Stomach smooth muscle (tissue), 2 donors: Measurements from ENCODE around the gene COL6A2.

Source experiments
- H3K27ac ChIP-seq: one replicate; pipeline ENCODE4 v1.7.0; 2013; ENCODE audit warnings: mild to moderate bottlenecking, low read length, inconsistent platforms
- H3K27me3 ChIP-seq, 2 donors: one replicate each; pipeline ENCODE4 v1.7.0; 2013; ENCODE audit warnings: low read length in 2 of 2; ENCODE audit not compliant: insufficient read depth in 2 of 2, control insufficient read depth in 1 of 2
- H3K36me3 ChIP-seq, 2 donors: one replicate each; pipeline ENCODE4 v1.7.0; 2013; ENCODE audit warnings: low read length in 2 of 2; ENCODE audit not compliant: control insufficient read depth in 2 of 2, insufficient read depth in 2 of 2
- H3K4me1 ChIP-seq: one replicate; pipeline ENCODE4 v1.7.0; 2013; ENCODE audit warnings: low read length; ENCODE audit not compliant: control insufficient read depth, insufficient read depth
- H3K4me3 ChIP-seq, 2 donors: one replicate each; pipeline ENCODE4 v1.7.0; 2013; ENCODE audit warnings: low read length in 2 of 2
- H3K9ac ChIP-seq, 2 donors: one replicate each; pipeline ENCODE4 v1.7.0; 2013; ENCODE audit warnings: low read length in 2 of 2, mild to moderate bottlenecking in 1 of 2
- H3K9me3 ChIP-seq, 2 donors: one replicate each; pipeline ENCODE4 v1.7.0; 2013; ENCODE audit warnings: low read length in 2 of 2; ENCODE audit not compliant: control insufficient read depth in 2 of 2
- donor health status: healthy.
- donor health status: Pancreatic carcinoma.

COL6A2 gene

GRCh38 chr21:46061518-46061917 is 36.4 kb upstream of the COL6A2 start:
- Histone ChIP-seq H3K4me1 (peaks cover 45% of the 10 kb centered on the region), H3K27me3 (no peaks in the 10 kb centered on the region), H3K36me3 (no peaks in the 10 kb centered on the region), H3K9me3 (peaks cover 0 to 15% of the 10 kb centered on the region in 2 donors), H3K9ac (no peak overlapping the region), H3K27ac (peak overlapping the region; percentile 76), H3K4me3 (no peak overlapping the region)

DNA sequence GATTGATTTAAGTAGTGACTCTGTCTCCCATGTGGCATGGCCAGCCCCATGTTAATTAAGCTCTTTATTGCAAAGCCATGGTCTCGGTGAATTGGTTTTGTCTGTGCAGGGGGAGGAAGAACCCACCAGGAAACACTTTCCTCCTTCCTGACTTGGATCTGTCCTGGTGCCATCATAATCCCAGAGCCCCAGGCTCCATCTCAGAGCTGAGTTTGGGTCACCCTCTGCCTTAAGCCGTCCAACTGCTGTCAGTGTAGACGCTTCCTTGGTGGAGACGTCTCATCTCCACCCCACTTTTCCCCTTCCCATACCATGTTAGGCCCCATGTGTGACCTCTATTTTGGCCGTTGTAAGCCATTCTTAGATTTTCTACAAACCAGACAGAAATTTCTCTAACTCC is 36.0 kb upstream of the COL6A2 start:
- Histone ChIP-seq H3K36me3 (no peaks in the 10 kb centered on the region), H3K27ac (peak overlapping the region; percentile 76), H3K9me3 (peaks cover 0 to 15% of the 10 kb centered on the region in 2 donors), H3K4me3 (no peak overlapping the region), H3K4me1 (peaks cover 45% of the 10 kb centered on the region), H3K27me3 (no peaks in the 10 kb centered on the region), H3K9ac (no peak overlapping the region)

GRCh38 chr21:46062471-46063211 is 35.3 kb upstream of the COL6A2 start:
- Histone ChIP-seq H3K9ac (no peak overlapping the region), H3K9me3 (peaks cover 0 to 15% of the 10 kb centered on the region in 2 donors), H3K27me3 (no peaks in the 10 kb centered on the region), H3K36me3 (no peaks in the 10 kb centered on the region), H3K4me1 (peaks cover 45% of the 10 kb centered on the region), H3K27ac (no peak overlapping the region), H3K4me3 (no peak overlapping the region)

DNA sequence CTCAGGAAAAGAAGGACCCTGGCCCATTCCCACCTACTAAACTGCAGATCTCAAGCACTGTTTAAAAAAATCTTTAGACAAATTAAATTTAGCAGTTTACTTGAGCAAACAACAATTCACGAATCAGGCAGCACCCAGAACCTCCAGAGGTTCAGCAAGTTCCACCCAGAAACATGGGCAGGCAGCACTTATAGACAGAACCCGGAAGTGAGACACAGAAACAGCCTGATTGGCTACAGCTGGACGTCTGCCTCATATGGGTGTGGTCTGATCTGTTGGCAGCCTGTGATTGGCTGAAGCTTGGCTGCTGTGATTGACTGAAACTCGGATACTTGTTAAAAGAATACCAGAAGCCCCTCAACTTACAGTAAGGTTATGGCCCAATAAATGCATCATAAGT is 34.7 kb upstream of the COL6A2 start:
- H3K27me3 ChIP-seq, result no peaks in the 10 kb centered on the region
- H3K4me3 ChIP-seq, result no peak overlapping the region
- H3K9me3 ChIP-seq, result peaks cover 0 to 15% of the 10 kb centered on the region in 2 donors
- H3K36me3 ChIP-seq, result no peaks in the 10 kb centered on the region
- H3K4me1 ChIP-seq, result peaks cover 51% of the 10 kb centered on the region
- no peak overlapping the region for H3K9ac ChIP-seq
- H3K27ac ChIP-seq, result no peak overlapping the region

GRCh38 chr21:46063734-46064680 is 33.9 kb upstream of the COL6A2 start:
- Histone ChIP-seq H3K27ac (no peak overlapping the region), H3K27me3 (no peaks in the 10 kb centered on the region), H3K9me3 (peaks cover 0 to 15% of the 10 kb centered on the region in 2 donors), H3K4me3 (no peak overlapping the region), H3K4me1 (peaks cover 53% of the 10 kb centered on the region), H3K36me3 (no peaks in the 10 kb centered on the region), H3K9ac (no peak overlapping the region)

GRCh38 chr21:46064870-46065214 is 33.1 kb upstream of the COL6A2 start:
- no peak overlapping the region for H3K9ac ChIP-seq
- H3K36me3 ChIP-seq, result no peaks in the 10 kb centered on the region
- H3K27ac ChIP-seq, result peak overlapping the region; percentile 84
- H3K27me3 ChIP-seq, result no peaks in the 10 kb centered on the region
- H3K4me1 ChIP-seq, result peaks cover 54% of the 10 kb centered on the region
- H3K9me3 ChIP-seq, result peaks cover 0 to 15% of the 10 kb centered on the region in 2 donors
- no peak overlapping the region for H3K4me3 ChIP-seq

GRCh38 chr21:46065215-46065913 is 32.5 kb upstream of the COL6A2 start:
- Histone ChIP-seq H3K27ac (peak overlapping the region; percentile 84), H3K27me3 (no peaks in the 10 kb centered on the region), H3K9ac (peak overlapping the region in 1 of 2 donors; percentile 58), H3K36me3 (no peaks in the 10 kb centered on the region), H3K4me3 (peak overlapping the region in 1 of 2 donors; percentile 47), H3K4me1 (peaks cover 49% of the 10 kb centered on the region), H3K9me3 (peaks cover 0 to 15% of the 10 kb centered on the region in 2 donors)

DNA sequence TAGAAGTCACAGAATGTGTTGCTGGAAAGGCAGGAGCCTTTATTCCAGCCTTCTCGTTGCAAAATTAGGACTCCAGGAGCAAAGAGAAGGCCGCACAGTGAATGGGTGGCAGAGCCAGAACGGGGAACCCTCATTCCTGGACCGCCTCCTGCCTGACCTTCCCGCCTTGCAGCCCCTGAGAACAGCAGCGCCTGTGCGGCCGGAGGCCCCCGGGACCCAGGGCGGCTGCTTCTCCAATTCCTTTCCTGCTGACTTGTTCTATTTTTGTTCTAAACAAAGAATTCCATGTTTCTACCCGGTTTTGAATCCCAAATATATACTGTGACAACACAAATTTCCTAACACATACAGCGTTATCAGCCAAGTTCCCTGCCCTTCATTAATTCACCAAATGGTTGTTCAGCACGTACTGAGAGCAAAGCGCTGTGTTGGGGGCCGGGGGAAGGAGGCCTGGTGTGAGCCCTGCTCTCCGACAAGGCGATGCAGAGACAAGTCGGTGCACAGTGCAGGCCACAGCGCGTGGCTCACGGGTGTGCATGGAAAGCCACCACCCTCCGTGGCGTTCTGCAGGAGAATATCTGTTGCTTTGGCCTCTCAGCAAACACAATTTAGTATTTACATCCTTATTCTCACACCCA is 31.9 kb upstream of the COL6A2 start:
- Histone ChIP-seq H3K9ac (peak overlapping the region in 1 of 2 donors; percentile 58), H3K27ac (peak overlapping the region; percentile 84), H3K4me3 (peak overlapping the region in 1 of 2 donors; percentile 52)

GRCh38 chr21:46066591-46067331 is 31.2 kb upstream of the COL6A2 start:
- Histone ChIP-seq H3K36me3 (no peaks in the 10 kb centered on the region), H3K9me3 (peaks cover 0 to 14% of the 10 kb centered on the region in 2 donors), H3K9ac (peak overlapping the region; percentile 20 to 58), H3K4me3 (peak overlapping the region in 1 of 2 donors; percentile 52), H3K27me3 (no peaks in the 10 kb centered on the region), H3K27ac (peak overlapping the region; percentile 84), H3K4me1 (peaks cover 40% of the 10 kb centered on the region)

More for the DNA sequence above, 31.9 kb upstream of the COL6A2 start:
- H3K4me1 ChIP-seq, result peaks cover 43% of the 10 kb centered on the region
- no peaks in the 10 kb centered on the region for H3K27me3 ChIP-seq
- H3K36me3 ChIP-seq, result no peaks in the 10 kb centered on the region
- peaks cover 0 to 15% of the 10 kb centered on the region in 2 donors for H3K9me3 ChIP-seq
